Transverse colon (tissue), 4 donors: ENCODE data around the gene MRRF. TPM values are rescaled to one million over a fixed set of nuclear protein-coding genes. Genes with fewer than 3 reads are reported as not detected.

Experiments used
- DNase-seq: peaks from one replicate; pipeline ENCODE4 v3.0.0-alpha.2; 2019
- H3K27ac ChIP-seq, 4 donors: fragments of 200-600 bp; sonication (generic); 2 replicates each; pipeline ENCODE4 v1.5.1; 2016 to 2018; ENCODE audit warnings: inconsistent platforms in 4 of 4
- H3K27me3 ChIP-seq: fragments of 200-600 bp; sonication (generic); 2 replicates; pipeline ENCODE4 v1.5.1; 2017; ENCODE audit warnings: inconsistent platforms
- H3K36me3 ChIP-seq, 4 donors: fragments of 200-600 bp; sonication (generic); 2 replicates each; pipeline ENCODE4 v1.5.1; 2017 to 2019; ENCODE audit warnings: inconsistent platforms in 4 of 4
- H3K4me1 ChIP-seq, 4 donors: fragments of 200-600 bp; sonication (generic); 2 replicates each; pipeline ENCODE4 v1.5.1; 2017 to 2020; ENCODE audit warnings: inconsistent platforms in 4 of 4
- H3K4me3 ChIP-seq, 4 donors: fragments of 200-600 bp; sonication (generic); 1 replicate in 1 of 4; 2 replicates in 3 of 4; pipeline versions ENCODE4 v1.5.1 to v1.6.1; 2017 to 2019; ENCODE audit warnings: inconsistent platforms in 4 of 4
- H3K9me3 ChIP-seq, 2 donors: fragments of 200-600 bp; sonication (generic); 2 replicates each; pipeline ENCODE4 v1.5.1; 2017 to 2019; ENCODE audit warnings: inconsistent platforms in 2 of 2
- EP300 ChIP-seq: sonication (generic); formaldehyde crosslinking; IDR thresholded peaks from one replicate; pipeline ENCODE4 v1.6.1; 2017; ENCODE audit warnings: antibody characterized with exemption, low read depth
- POLR2A ChIP-seq: fragments of 450-650 bp; IDR thresholded peaks from one replicate; pipeline ENCODE4 v1.6.1; 2016; ENCODE audit warnings: antibody characterized with exemption, mild to moderate bottlenecking, moderate library complexity
- POLR2AphosphoS5 ChIP-seq, 3 donors: sonication (generic); formaldehyde crosslinking; IDR thresholded peaks; one replicate each; pipeline ENCODE4 v1.6.1; 2016; ENCODE audit warnings: antibody characterized with exemption in 3 of 3
- WGBS, 2 donors: methylation state at CpG; one replicate each; pipeline ENCODE4 v1.1.5; 2018; ENCODE audit warnings: low coverage in 1 of 2; 5-methylcytosine and 5-hydroxymethylcytosine counted together
- in situ Hi-C, 4 donors: fragments of 200-750 bp; cut with MboI; loops; one replicate each; pipeline versions ENCODE4 v1.15.0 to v1.15.1; 2017; ENCODE audit warnings: low sequenced_read_pairs in 3 of 4, low pct_ligation_motif_present in 1 of 4, low pct_unique_long_range_greater_than_20kb in 1 of 4
- intact Hi-C: fragments of 100-400 bp; cut with DNase I; formaldehyde crosslinking; loops from one replicate; pipeline ENCODE4 v1.15.1; 2023; ENCODE audit warnings: low total_unique reads
- total RNA-seq, 4 donors: library from RNA; depleted of rRNA; stranded (reverse); fragments of >200 nt; gene quantifications; one replicate each; pipeline ENCODE4 v1.1.0, GENCODE V29; 2016
- TF ChIP-seq, protein P1 (sequence below), 5 experiments: fragments of 200-600 bp in 3 of 5; fragments of 450-650 bp in 2 of 5; sonication (generic) in 3 of 5; IDR thresholded peaks; 1 replicate in 2 of 5; 2 replicates in 3 of 5; pipeline ENCODE4 v1.5.1; 2016 to 2017; ENCODE audit warnings: antibody characterized with exemption in 5 of 5, inconsistent platforms in 3 of 5, mild to moderate bottlenecking in 2 of 5, moderate library complexity in 1 of 5

MRRF gene
- total RNA-seq, 4 donors from 2014 or later: 46.0 to 142 (median 53.6) TPM

- H3K27ac ChIP-seq: no peak overlapping the region
- no peaks in the 10 kb centered on the region for H3K4me1 ChIP-seq
- no peak overlapping the region for H3K4me3 ChIP-seq
- H3K9me3 ChIP-seq: no peaks in the 10 kb centered on the region
- WGBS, 2 donors: 87 to 93% methylated on average over 3 of the region's 3 CpGs
- in situ Hi-C loops: no loop called here
- no peaks in the 10 kb centered on the region for H3K36me3 ChIP-seq
- no peaks in the 10 kb centered on the region for H3K27me3 ChIP-seq
- no peak for DNase-seq
- intact Hi-C loops: no loop called here
- TF ChIP-seq POLR2A (no peak), POLR2AphosphoS5 (IDR thresholded peaks at IDR 0.05) (no peak), EP300 (no peak)
- TF ChIP-seq, protein P1, sequence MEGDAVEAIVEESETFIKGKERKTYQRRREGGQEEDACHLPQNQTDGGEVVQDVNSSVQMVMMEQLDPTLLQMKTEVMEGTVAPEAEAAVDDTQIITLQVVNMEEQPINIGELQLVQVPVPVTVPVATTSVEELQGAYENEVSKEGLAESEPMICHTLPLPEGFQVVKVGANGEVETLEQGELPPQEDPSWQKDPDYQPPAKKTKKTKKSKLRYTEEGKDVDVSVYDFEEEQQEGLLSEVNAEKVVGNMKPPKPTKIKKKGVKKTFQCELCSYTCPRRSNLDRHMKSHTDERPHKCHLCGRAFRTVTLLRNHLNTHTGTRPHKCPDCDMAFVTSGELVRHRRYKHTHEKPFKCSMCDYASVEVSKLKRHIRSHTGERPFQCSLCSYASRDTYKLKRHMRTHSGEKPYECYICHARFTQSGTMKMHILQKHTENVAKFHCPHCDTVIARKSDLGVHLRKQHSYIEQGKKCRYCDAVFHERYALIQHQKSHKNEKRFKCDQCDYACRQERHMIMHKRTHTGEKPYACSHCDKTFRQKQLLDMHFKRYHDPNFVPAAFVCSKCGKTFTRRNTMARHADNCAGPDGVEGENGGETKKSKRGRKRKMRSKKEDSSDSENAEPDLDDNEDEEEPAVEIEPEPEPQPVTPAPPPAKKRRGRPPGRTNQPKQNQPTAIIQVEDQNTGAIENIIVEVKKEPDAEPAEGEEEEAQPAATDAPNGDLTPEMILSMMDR (IDR thresholded peaks at IDR 0.05): no peak
Measured at GRCh38 chr9:122331523-122331927, 66.8 kb downstream of the MRRF start.

- H3K9me3 ChIP-seq: no peaks in the 10 kb centered on the region
- 44 to 52% methylated on average over 6 of the region's 6 CpGs for WGBS, 2 donors
- intact Hi-C loops: no loop called here
- no peak for DNase-seq
- TF ChIP-seq POLR2AphosphoS5 (IDR thresholded peaks at IDR 0.05): no peak
- no peak for TF ChIP-seq POLR2A
- TF ChIP-seq, protein P1 (IDR thresholded peaks at IDR 0.05): no peak
- TF ChIP-seq EP300: no peak
- no peaks in the 10 kb centered on the region for H3K4me1 ChIP-seq
- in situ Hi-C loops: no loop called here
- no peaks in the 10 kb centered on the region for H3K27me3 ChIP-seq
- no peak overlapping the region for H3K27ac ChIP-seq
- H3K4me3 ChIP-seq: no peak overlapping the region
- H3K36me3 ChIP-seq: no peaks in the 10 kb centered on the region
Measured at GRCh38 chr9:122332083-122332482, 67.4 kb downstream of the MRRF start.

GRCh38 chr9:122332644-122333043, 68.0 kb downstream of the MRRF start:
- Histone ChIP-seq H3K27ac (no peak overlapping the region), H3K36me3 (no peaks in the 10 kb centered on the region), H3K9me3 (no peaks in the 10 kb centered on the region), H3K4me3 (no peak overlapping the region), H3K4me1 (no peaks in the 10 kb centered on the region), H3K27me3 (no peaks in the 10 kb centered on the region)
- no peak for TF ChIP-seq EP300
- TF ChIP-seq POLR2AphosphoS5 (IDR thresholded peaks at IDR 0.05): no peak
- no peak for TF ChIP-seq POLR2A
- TF ChIP-seq, protein P1 (IDR thresholded peaks at IDR 0.05): no peak
- intact Hi-C loops: no loop called here
- 67 to 70% methylated on average over 7 of the region's 7 CpGs for WGBS, 2 donors
- in situ Hi-C loops: no loop called here
- DNase-seq: no peak

DNA sequence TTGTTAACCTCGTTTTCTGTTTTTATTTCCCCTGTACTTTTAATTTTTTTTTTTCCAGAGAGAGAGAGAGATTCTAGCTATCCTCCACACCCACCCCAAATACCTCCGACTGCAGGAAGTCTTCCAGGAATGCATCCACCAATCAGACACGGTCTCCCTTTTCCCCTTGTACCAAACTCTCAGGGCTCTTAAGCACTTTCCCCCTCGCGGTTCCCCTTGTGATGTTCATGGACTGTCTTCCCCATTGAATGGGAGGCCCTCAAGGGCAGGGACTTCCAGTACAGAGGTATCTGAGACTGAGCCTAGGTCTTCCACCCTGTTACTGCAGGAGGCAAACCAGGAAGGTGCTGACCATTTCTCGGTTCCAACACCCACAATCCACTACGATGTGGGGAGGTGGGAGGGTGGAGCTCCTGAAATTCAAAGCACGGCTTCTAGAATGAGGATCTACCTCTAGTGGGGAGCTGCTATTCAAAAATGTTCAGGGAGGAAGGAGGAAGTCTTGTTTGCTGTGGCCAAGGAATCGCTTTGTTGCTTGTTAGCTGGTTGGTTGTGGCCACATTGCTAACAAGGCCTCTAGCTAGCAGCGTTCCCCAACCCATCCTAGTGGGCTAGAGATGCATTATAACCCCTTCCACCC, 68.6 kb downstream of the MRRF start:
- Histone ChIP-seq H3K27me3 (no peaks in the 10 kb centered on the region), H3K9me3 (no peaks in the 10 kb centered on the region), H3K4me1 (no peaks in the 10 kb centered on the region), H3K27ac (no peak overlapping the region), H3K4me3 (no peak overlapping the region), H3K36me3 (no peaks in the 10 kb centered on the region)
- in situ Hi-C loops (no loop called here), intact Hi-C loops (no loop called here)
- WGBS, 2 donors: 67 to 75% methylated on average over 5 to 10 of the region's 10 CpGs
- DNase-seq: no peak
- no peak for TF ChIP-seq POLR2A
- TF ChIP-seq POLR2AphosphoS5 (IDR thresholded peaks at IDR 0.05): no peak
- TF ChIP-seq, protein P1 (IDR thresholded peaks at IDR 0.05): no peak
- no peak for TF ChIP-seq EP300
